ENCODE measurements around the gene TMEM107.

- TF ChIP-seq CTCF (tag by site-specific recombination; IDR thresholded peaks at IDR 0.05) = no peak
- TF ChIP-seq ZNF449 (tag by site-specific recombination; IDR thresholded peaks at IDR 0.05) = no peak
- no peak for TF ChIP-seq ZNF639 (tag by site-specific recombination; IDR thresholded peaks at IDR 0.05)
- TF ChIP-seq REST (tag by site-specific recombination; IDR thresholded peaks at IDR 0.05) = no peak
- no peak for TF ChIP-seq KLF16 (tag by site-specific recombination; IDR thresholded peaks at IDR 0.05)
- TF ChIP-seq YY1 (tag by site-specific recombination; IDR thresholded peaks at IDR 0.05) = no peak
These were observed 384 bp downstream of the TMEM107 start for GRCh38 chr17:8175795-8176196.
